Jurkat, Clone E6-1 (cell line): Measurements from ENCODE around the gene RAB36.

Experiments used
- DNase-seq: peaks from one replicate; pipeline ENCODE4 v3.0.0-alpha.2; 2011; ENCODE audit warnings: low read depth, low spot score
- H3K4me3 ChIP-seq: 2 replicates; pipeline ENCODE4 v1.5.1; 2011; ENCODE audit warnings: mild to moderate bottlenecking, low read length, control low read depth, moderate library complexity

RAB36 gene

GRCh38 chr22:23152238-23153114 is 7.2 kb downstream of the RAB36 start:
- H3K4me3 ChIP-seq, result no peak overlapping the region
- no peak for DNase-seq

GRCh38 chr22:23153994-23154393 is 8.7 kb downstream of the RAB36 start:
- no peak for DNase-seq
- H3K4me3 ChIP-seq, result no peak overlapping the region

GRCh38 chr22:23154461-23154860 is 9.2 kb downstream of the RAB36 start:
- no peak overlapping the region for H3K4me3 ChIP-seq
- DNase-seq, result no peak

GRCh38 chr22:23155143-23155542 is 9.9 kb downstream of the RAB36 start:
- no peak overlapping the region for H3K4me3 ChIP-seq
- no peak for DNase-seq

DNA sequence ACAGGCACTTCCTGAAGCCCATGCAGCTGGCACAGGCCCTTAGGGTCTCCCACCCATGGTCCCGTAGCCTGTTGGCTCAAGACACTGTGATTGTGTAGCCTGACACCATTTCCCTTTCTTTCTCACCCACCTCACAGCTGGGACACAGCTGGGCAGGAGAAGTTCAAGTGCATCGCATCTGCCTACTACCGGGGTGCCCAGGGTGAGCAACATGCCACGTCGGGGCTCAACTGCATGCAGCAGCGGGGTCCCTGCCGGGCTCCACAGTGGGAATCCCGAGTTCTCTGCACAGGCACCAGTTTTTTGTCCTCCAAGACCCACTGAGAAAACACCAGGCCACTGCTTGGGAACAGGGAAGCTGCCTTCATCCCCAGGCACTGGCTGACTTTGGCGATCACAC is 10.6 kb downstream of the RAB36 start:
- H3K4me3 ChIP-seq, result no peak overlapping the region
- no peak for DNase-seq

DNA sequence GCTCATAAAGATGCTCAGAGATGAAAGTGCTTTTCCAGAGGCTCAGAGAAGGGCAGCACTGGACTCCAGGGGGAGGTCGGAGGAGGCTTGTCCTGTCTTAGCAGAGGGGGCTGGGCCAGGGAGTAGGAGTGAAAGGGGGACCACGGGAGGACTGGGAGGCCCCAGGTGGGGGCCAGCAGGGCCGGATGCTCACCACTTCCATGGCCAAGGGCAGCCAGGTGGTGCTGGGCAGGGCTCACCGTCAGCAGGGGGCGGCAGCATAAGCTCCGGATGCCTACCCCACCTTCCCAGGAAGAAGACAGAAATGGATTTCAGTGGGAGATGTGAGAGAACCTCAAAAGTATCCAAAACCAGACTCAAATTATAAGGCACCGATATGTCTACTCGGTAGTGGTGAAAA is 11.0 kb downstream of the RAB36 start:
- no peak for DNase-seq
- no peak overlapping the region for H3K4me3 ChIP-seq

- no peak overlapping the region for H3K4me3 ChIP-seq
- no peak for DNase-seq
Measured at GRCh38 chr22:23157560-23158515, 12.6 kb downstream of the RAB36 start.

- no peak overlapping the region for H3K4me3 ChIP-seq
- DNase-seq, result no peak
Measured at GRCh38 chr22:23158516-23159290, 13.4 kb downstream of the RAB36 start.

- H3K4me3 ChIP-seq, result no peak overlapping the region
Measured at GRCh38 chr22:23159291-23159630, 14.0 kb downstream of the RAB36 start.

GRCh38 chr22:23161029-23161428 is 15.8 kb downstream of the RAB36 start:
- DNase-seq, result no peak
- no peak overlapping the region for H3K4me3 ChIP-seq

More at GRCh38 chr22:23159291-23159630, 14.0 kb downstream of the RAB36 start:
- DNase-seq, result no peak

- no peak overlapping the region for H3K4me3 ChIP-seq
Measured at GRCh38 chr22:23161574-23161973, 16.3 kb downstream of the RAB36 start.

DNA sequence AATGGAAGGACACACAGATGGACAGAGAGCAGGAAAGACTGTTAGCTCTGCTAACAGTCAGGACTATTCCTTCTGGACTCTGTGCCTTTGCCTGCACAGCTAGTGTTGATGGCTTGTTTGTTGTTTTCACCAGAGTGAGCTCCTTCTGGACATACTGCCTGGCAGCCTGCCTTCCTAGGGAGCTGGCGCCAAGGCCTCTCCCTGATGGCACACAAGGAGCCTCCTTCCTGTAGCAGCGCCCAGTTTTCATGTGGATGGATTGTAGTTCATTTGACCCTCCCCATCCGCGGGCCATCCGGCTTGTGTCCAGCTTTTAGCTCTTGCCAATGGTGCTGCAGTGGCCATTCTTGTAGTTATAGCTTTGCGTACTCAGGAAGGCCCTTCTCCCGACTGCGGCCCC is 18.4 kb downstream of the RAB36 start:
- DNase-seq, result no peak
- no peak overlapping the region for H3K4me3 ChIP-seq

More at GRCh38 chr22:23161574-23161973, 16.3 kb downstream of the RAB36 start:
- DNase-seq, result no peak

- H3K4me3 ChIP-seq, result no peak overlapping the region
- DNase-seq, result no peak
Measured at GRCh38 chr22:23164091-23164490, 18.8 kb downstream of the RAB36 start.

GRCh38 chr22:23166042-23166831 is 21.0 kb downstream of the RAB36 start:
- no peak for DNase-seq
- no peak overlapping the region for H3K4me3 ChIP-seq

DNA sequence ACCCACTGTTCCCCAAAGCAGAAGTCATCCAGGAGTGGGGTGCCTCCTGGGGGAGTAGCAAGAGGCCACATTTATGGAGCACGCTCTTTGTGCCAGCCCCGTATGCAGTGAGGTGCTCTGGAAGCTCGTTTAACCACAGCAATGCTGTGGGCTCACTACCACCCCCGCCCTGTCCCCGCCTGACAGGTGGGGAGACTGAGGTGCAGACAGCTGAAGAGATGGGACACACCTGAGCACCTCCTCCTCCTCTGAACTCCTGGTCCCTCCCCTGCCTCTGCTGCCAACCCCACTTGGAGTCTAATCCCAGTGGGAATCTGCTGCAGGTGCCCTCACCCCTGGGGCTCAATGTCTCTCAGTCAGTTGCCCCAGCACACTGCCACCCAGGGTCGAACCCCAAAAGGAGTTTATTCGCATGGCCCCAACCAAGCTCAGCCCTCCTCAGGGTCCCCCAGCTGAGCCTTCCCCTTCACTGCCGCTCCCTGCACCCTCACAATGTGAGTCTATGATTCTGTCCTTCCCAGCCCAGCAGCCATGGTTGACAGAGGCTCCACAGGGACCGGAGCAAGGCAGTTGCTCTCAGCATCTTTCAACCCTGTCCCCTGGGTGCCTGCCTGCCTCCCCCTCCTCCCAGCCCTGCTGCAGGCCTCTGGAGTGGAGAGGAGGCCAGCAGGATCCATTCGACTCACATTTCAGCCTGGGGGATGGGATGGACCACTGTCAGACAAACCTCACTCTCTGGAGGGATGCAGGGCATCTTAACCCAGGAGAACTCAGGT is 21.8 kb downstream of the RAB36 start:
- no peak for DNase-seq
- no peak overlapping the region for H3K4me3 ChIP-seq

GRCh38 chr22:23168391-23169042 is 23.2 kb downstream of the RAB36 start:
- no peak for DNase-seq

GRCh38 chr22:23169043-23169406 is 23.7 kb downstream of the RAB36 start:
- no peak overlapping the region for H3K4me3 ChIP-seq
- no peak for DNase-seq

More at GRCh38 chr22:23168391-23169042, 23.2 kb downstream of the RAB36 start:
- H3K4me3 ChIP-seq, result no peak overlapping the region
